Hepatocyte (in vitro differentiated cells): ENCODE results near the gene FMNL3. TPM values are rescaled to one million over a fixed set of nuclear protein-coding genes. Genes with fewer than 3 reads are reported as not detected.
A peak's percentile ranks its signal among the peaks of the same experiment; 100 is the strongest.

Source experiments
- DNase-seq: peaks from one replicate; pipeline ENCODE4 v3.0.0-alpha.2; 2016; ENCODE audit warnings: low spot score
- H2AFZ ChIP-seq: fragments of 200-600 bp; sonication (generic); 2 replicates; pipeline ENCODE4 v1.6.0; 2016; ENCODE audit warnings: antibody characterized with exemption, mild to moderate bottlenecking
- H3K27ac ChIP-seq: fragments of 200-600 bp; sonication (generic); 2 replicates; pipeline ENCODE4 v1.5.1; 2016; ENCODE audit warnings: mild to moderate bottlenecking
- H3K27me3 ChIP-seq: fragments of 200-600 bp; sonication (generic); 2 replicates; pipeline ENCODE4 v1.6.1; 2016
- H3K36me3 ChIP-seq: fragments of 200-600 bp; sonication (generic); replicated peaks from 2 replicates; pipeline ENCODE4 v1.5.1; 2016; ENCODE audit warnings: low read depth; ENCODE audit not compliant: insufficient read depth
- H3K4me1 ChIP-seq: fragments of 200-600 bp; sonication (generic); 2 replicates; pipeline ENCODE4 v1.5.1; 2016; ENCODE audit warnings: mild to moderate bottlenecking, moderate library complexity; ENCODE audit not compliant: insufficient read depth
- H3K4me2 ChIP-seq: fragments of 200-600 bp; sonication (generic); 2 replicates; pipeline ENCODE4 v1.6.0; 2016
- H3K4me3 ChIP-seq: fragments of 200-600 bp; sonication (generic); 2 replicates; pipeline ENCODE4 v1.5.1; 2016; ENCODE audit warnings: mild to moderate bottlenecking
- H3K79me2 ChIP-seq: fragments of 200-600 bp; sonication (generic); 2 replicates; pipeline ENCODE4 v1.6.0; 2017; ENCODE audit warnings: mild to moderate bottlenecking
- H3K9me2 ChIP-seq: fragments of 200-600 bp; sonication (generic); replicated peaks from 2 replicates; pipeline ENCODE4 v1.6.0; 2017; ENCODE audit warnings: mild to moderate bottlenecking; ENCODE audit not compliant: insufficient read depth
- H3K9me3 ChIP-seq: fragments of 200-600 bp; sonication (generic); 2 replicates; pipeline ENCODE4 v1.5.1; 2016; ENCODE audit warnings: low read depth, mild to moderate bottlenecking
- H4K20me1 ChIP-seq: fragments of 200-600 bp; sonication (generic); 2 replicates; pipeline ENCODE4 v1.6.0; 2016; ENCODE audit warnings: mild to moderate bottlenecking; ENCODE audit not compliant: insufficient read depth, poor library complexity, severe bottlenecking
- EZH2 ChIP-seq: fragments of 200-600 bp; sonication (generic); IDR thresholded peaks from 2 replicates; pipeline ENCODE4 v1.6.1; 2016; ENCODE audit warnings: antibody characterized with exemption, mild to moderate bottlenecking, borderline replicate concordance
- EZH2phosphoT487 ChIP-seq: fragments of 200-600 bp; sonication (generic); IDR thresholded peaks from one replicate; pipeline ENCODE4 v1.6.1; 2018; ENCODE audit warnings: antibody characterized with exemption, mild to moderate bottlenecking, low read depth, moderate library complexity; ENCODE audit not compliant: unreplicated experiment, severe bottlenecking
- WGBS: methylation state at CpG from one replicate; pipeline ENCODE4 v1.1.6; 2016; ENCODE audit warnings: low lambda C conversion rate; ENCODE audit errors: missing lambda C conversion rate; 5-methylcytosine and 5-hydroxymethylcytosine counted together
- polyA plus RNA-seq: library from polyadenylated mRNA; unstranded; fragments of >200 nt; fragmentation: Nextera tagmentation; extraction: Ambion mirVana; gene quantifications from 2 replicates; pipeline ENCODE4 v1.2.1, GENCODE V29; 2016
- total RNA-seq: library from RNA; depleted of rRNA; stranded (reverse); fragments of >200 nt; gene quantifications from 2 replicates; pipeline ENCODE4 v1.2.3, GENCODE V29; 2014
- TF ChIP-seq, protein P1 (sequence below): fragments of 200-600 bp; sonication (generic); IDR thresholded peaks from 2 replicates; pipeline ENCODE4 v1.5.1; 2016; ENCODE audit warnings: antibody characterized with exemption, mild to moderate bottlenecking; ENCODE audit not compliant: poor library complexity

FMNL3 gene
- total and polyA plus RNA-seq, 2 experiments from 2014 or later, result 5.8 to 8.3 TPM

DNA sequence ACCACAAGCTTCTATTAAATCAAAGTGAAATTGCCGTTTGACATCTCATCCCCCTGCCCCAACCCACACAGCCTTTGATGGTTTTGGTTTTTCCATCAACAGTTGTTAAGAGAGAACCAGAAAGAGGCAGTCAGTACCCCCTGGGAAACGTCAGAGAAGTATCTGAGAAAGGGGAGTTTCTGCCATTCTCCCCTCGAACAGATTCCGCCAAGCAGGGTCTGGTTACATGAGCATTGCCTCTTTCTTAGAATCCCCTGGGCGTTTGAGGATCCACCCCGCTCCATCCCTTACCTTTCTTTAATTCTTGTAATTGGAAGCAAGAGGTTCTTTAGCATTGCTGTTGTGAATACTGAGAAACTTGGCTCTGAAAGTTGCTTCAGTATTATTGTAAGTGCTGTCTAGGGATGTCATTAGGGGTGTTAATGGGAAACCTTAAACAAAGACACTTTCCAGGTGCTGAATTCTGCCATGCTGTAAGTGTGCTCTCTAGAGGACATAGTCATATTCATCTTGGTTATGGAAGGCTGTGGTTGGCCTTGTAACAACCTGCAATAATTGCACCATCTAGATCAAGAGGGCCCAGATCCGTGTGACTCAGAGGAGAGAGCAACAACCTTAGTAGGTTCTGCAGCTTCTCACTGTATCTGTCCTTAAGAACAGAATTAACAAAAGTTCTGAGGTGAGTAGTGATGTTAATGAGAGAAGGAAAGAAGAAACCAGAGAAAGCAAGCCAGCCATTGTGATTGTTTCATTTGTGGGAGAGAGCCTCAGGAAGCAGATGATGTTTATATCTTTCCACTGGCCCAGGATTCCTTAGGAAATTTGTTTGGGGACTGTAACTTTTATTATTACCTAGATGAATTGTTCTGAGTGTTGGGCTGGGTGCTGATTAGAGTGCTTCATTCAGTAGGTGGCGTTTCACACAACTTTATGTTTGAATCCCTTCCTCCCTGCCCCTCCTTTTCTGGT is 43.1 kb upstream of the FMNL3 start:
- 73% methylated on average over 8 of the region's 8 CpGs for WGBS
- no peak overlapping the region for H2AFZ ChIP-seq
- DNase-seq, result peak; percentile 46
- H3K27me3 ChIP-seq, result no peaks in the 10 kb centered on the region
- peak overlapping the region; percentile 53 for H3K4me2 ChIP-seq
- peak overlapping the region; percentile 35 for H3K27ac ChIP-seq
- peaks cover 31% of the 10 kb centered on the region for H3K4me1 ChIP-seq
- no peak for TF ChIP-seq EZH2
- H3K9me3 ChIP-seq, result no peaks in the 10 kb centered on the region
- H3K4me3 ChIP-seq, result no peak overlapping the region
- peaks cover under 1% of the 10 kb centered on the region for H3K36me3 ChIP-seq
- peaks cover 100% of the 10 kb centered on the region for H4K20me1 ChIP-seq
- H3K79me2 ChIP-seq, result peaks cover 99% of the 10 kb centered on the region
- no peaks in the 10 kb centered on the region for H3K9me2 ChIP-seq

DNA sequence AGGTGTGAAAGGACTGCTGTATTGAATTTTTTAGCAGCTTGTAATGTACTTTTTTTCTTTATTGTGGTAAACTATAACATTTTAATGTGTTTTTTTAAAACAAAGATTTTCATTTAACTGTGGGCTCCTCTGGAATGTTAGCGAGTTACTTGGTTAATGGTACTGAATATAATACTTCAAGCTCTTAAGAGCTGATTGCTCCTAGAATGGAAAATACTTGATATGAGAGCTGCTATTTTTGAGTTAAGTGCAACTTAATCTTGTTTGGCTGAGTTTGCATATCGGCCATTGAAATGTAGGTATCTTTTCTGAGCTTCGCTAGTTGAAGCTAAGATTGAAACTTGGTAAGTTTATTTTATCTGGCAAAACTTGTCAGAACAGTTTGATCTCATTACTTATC is 41.6 kb upstream of the FMNL3 start:
- WGBS, result 90% methylated on average over 3 of the region's 3 CpGs
- no peak overlapping the region for H3K27ac ChIP-seq
- H3K9me3 ChIP-seq, result no peaks in the 10 kb centered on the region
- no peak for TF ChIP-seq EZH2
- no peak for DNase-seq
- peaks cover 100% of the 10 kb centered on the region for H3K79me2 ChIP-seq
- H4K20me1 ChIP-seq, result peaks cover 100% of the 10 kb centered on the region
- no peaks in the 10 kb centered on the region for H3K27me3 ChIP-seq
- H3K36me3 ChIP-seq, result no peaks in the 10 kb centered on the region
- H3K9me2 ChIP-seq, result no peaks in the 10 kb centered on the region
- peaks cover 40% of the 10 kb centered on the region for H3K4me1 ChIP-seq
- no peak overlapping the region for H2AFZ ChIP-seq
- H3K4me3 ChIP-seq, result no peak overlapping the region
- H3K4me2 ChIP-seq, result no peak overlapping the region

DNA sequence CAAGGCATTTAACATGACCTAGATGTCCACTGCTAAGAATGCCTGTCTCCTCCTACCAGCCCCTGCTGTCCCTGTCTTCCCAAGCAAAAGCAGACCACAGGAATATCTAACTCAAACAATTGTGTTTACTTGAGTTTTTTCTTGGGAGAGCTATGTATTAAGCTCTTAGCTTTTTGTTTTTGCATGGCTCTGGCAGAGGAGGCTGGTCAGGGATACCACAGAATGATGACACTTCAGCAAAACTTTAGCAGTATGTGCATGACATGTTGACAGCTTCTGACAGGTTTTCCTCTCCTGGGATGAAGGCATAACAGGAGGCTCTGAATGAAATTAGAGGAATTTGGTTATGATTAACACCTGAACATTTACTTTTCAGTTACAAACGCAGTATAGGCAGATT is 41.1 kb upstream of the FMNL3 start:
- DNase-seq, result no peak
- no peaks in the 10 kb centered on the region for H3K9me3 ChIP-seq
- TF ChIP-seq EZH2phosphoT487, result no peak
- no peak for TF ChIP-seq EZH2
- TF ChIP-seq, protein P1, sequence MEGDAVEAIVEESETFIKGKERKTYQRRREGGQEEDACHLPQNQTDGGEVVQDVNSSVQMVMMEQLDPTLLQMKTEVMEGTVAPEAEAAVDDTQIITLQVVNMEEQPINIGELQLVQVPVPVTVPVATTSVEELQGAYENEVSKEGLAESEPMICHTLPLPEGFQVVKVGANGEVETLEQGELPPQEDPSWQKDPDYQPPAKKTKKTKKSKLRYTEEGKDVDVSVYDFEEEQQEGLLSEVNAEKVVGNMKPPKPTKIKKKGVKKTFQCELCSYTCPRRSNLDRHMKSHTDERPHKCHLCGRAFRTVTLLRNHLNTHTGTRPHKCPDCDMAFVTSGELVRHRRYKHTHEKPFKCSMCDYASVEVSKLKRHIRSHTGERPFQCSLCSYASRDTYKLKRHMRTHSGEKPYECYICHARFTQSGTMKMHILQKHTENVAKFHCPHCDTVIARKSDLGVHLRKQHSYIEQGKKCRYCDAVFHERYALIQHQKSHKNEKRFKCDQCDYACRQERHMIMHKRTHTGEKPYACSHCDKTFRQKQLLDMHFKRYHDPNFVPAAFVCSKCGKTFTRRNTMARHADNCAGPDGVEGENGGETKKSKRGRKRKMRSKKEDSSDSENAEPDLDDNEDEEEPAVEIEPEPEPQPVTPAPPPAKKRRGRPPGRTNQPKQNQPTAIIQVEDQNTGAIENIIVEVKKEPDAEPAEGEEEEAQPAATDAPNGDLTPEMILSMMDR, result no peak
- H3K36me3 ChIP-seq, result no peaks in the 10 kb centered on the region
- peaks cover 100% of the 10 kb centered on the region for H4K20me1 ChIP-seq
- H3K4me1 ChIP-seq, result peaks cover 45% of the 10 kb centered on the region
- 68% methylated on average over 1 of the region's 1 CpG for WGBS
- peak overlapping the region; percentile 2 for H3K27ac ChIP-seq
- no peak overlapping the region for H3K4me2 ChIP-seq
- no peaks in the 10 kb centered on the region for H3K27me3 ChIP-seq
- no peak overlapping the region for H3K4me3 ChIP-seq
- H3K79me2 ChIP-seq, result peaks cover 100% of the 10 kb centered on the region
- no peaks in the 10 kb centered on the region for H3K9me2 ChIP-seq
- H2AFZ ChIP-seq, result no peak overlapping the region

DNA sequence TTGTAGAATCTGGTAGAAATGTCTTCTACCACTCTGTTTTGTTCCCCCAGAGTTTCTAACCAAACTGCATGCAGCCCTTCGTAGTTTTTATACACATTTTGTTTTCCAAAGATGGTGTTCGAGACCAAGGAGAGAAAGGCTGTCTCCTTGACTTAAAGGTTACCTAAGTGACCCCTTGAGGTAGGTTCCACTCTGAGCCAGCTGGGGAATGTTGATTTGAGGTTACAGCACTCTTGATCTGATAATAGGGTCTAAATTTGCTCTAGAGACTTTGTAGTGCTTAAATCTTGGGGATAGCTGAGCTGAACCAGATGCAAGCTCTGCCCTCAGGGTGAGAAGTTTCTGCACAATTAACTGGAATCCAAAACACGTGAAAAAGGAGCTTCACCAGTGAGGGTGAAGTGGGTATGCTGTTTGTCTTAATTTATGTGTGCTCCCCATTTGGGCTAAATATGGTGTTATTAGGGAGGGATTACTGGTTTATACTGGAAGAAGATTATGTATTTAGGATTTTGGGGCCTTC is 37.2 kb upstream of the FMNL3 start:
- no peak overlapping the region for H3K27ac ChIP-seq
- no peaks in the 10 kb centered on the region for H3K27me3 ChIP-seq
- H4K20me1 ChIP-seq, result peaks cover 77% of the 10 kb centered on the region
- DNase-seq, result no peak
- no peaks in the 10 kb centered on the region for H3K9me2 ChIP-seq
- peaks cover 75% of the 10 kb centered on the region for H3K79me2 ChIP-seq
- H3K9me3 ChIP-seq, result no peaks in the 10 kb centered on the region
- H3K36me3 ChIP-seq, result no peaks in the 10 kb centered on the region
- no peak overlapping the region for H3K4me3 ChIP-seq
- H3K4me2 ChIP-seq, result peak overlapping the region; percentile 78
- 57% methylated on average over 3 of the region's 3 CpGs for WGBS
- TF ChIP-seq EZH2, result no peak
- no peak for TF ChIP-seq EZH2phosphoT487
- TF ChIP-seq, protein P1, result no peak
- H3K4me1 ChIP-seq, result peaks cover 24% of the 10 kb centered on the region
- no peak overlapping the region for H2AFZ ChIP-seq
